Measurements from ENCODE around the gene OLR1. TPM values are rescaled to one million over a fixed set of nuclear protein-coding genes. Genes with fewer than 3 reads are reported as not detected.
"Not testable (repeated sequence)": the region's sequence is repeated elsewhere in the genome, so short reads cannot be mapped to it uniquely, and the experiment has no call there.

The OLR1 gene
- total and polyA plus RNA-seq, 7 donors: 0.03 to 0.66 (median 0.30) TPM; not detected in 3

DNA sequence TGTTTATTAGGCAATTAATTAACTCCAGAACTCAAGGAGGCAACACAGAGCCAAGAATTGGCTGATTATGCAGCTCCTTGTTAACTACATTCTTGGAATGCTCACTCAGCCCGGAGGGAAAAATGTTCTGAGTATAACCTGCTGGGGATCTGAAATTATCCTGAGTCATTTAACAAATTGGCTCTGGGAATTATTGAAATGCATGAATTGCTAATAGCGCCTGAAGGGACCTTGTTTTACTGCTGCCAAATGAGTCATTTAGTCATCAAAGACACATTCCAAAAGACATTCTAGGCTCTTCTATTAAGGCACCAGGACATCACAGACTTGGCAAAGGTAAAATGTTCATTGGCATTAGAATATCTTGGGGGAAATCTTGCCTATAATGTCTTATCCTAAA, 19.9 kb upstream of the OLR1 start:
- H3K27me3 ChIP-seq (ENCODE audit: insufficient read depth in 3 of 3, low read length in 2 of 3): no peaks in the 10 kb centered on the region
- H3K4me3 ChIP-seq: no peak overlapping the region
- DNase-seq (no peak), ATAC-seq (no peak)
- intact Hi-C loops (cut with DNase I): loop anchor here (1.0 to 10.0 kb wide), 3 partner anchors 38 to 157 kb away; partner anchors contain the start of gene CLEC9A (in 1 of the 2)
- no peaks in the 10 kb centered on the region for H3K4me1 ChIP-seq
- H3K9me3 ChIP-seq: no peaks in the 10 kb centered on the region
- TF ChIP-seq, protein P1, sequence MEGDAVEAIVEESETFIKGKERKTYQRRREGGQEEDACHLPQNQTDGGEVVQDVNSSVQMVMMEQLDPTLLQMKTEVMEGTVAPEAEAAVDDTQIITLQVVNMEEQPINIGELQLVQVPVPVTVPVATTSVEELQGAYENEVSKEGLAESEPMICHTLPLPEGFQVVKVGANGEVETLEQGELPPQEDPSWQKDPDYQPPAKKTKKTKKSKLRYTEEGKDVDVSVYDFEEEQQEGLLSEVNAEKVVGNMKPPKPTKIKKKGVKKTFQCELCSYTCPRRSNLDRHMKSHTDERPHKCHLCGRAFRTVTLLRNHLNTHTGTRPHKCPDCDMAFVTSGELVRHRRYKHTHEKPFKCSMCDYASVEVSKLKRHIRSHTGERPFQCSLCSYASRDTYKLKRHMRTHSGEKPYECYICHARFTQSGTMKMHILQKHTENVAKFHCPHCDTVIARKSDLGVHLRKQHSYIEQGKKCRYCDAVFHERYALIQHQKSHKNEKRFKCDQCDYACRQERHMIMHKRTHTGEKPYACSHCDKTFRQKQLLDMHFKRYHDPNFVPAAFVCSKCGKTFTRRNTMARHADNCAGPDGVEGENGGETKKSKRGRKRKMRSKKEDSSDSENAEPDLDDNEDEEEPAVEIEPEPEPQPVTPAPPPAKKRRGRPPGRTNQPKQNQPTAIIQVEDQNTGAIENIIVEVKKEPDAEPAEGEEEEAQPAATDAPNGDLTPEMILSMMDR (IDR thresholded peaks at IDR 0.05): no peak
- H3K27ac ChIP-seq: no peak overlapping the region
- no peaks in the 10 kb centered on the region for H3K36me3 ChIP-seq (ENCODE audit: insufficient read depth in 1 of 2, low read depth in 1 of 2)
- WGBS, 3 donors: 32 to 48% (median 36%) methylated on average over 2 of the region's 2 CpGs

DNA sequence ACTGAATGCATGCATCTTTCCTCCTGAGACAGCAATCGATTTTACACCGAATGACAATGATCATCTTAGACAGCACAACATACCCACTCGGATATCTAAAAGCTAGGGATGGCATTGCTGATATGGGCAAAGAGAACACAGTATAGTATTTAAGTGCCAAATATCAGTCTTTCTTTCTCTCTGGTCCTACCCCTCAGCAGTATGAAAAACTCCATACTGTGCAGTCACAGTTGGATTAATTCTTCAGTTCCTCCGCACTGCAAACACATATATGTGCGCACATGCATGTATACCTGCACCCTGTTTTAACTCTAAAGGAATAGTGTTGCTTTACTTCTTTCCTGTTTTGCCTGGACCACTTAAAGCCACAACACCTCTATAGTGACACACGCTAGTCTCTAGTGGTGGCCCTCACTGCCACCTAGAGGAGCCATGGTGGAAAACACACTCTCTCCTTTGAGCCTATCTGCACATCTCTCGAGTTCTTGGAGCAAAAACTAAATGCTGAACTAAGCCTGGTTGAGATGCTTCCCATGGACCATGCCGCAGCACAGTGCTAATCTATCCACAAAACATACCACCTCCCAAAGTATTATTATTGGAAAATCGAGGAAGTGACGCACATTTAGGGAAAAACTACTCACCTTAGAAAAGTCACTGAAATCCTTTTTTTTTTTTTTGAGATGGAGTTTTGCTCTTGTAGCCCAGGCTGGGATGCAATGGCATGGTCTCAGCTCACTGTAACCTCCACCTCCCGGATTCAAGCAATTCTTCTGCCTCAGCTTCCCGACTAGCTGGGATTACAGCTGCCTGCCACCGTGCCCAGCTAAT, 18.8 kb upstream of the OLR1 start:
- Histone ChIP-seq H3K27me3 (ENCODE audit: insufficient read depth in 3 of 3, low read length in 2 of 3) (no peaks in the 10 kb centered on the region), H3K4me3 (no peak overlapping the region), H3K4me1 (no peaks in the 10 kb centered on the region), H3K27ac (no peak overlapping the region), H3K36me3 (ENCODE audit: insufficient read depth in 1 of 2, low read depth in 1 of 2) (no peaks in the 10 kb centered on the region), H3K9me3 (no peaks in the 10 kb centered on the region)
- DNase-seq (peak; percentile 46 to 61), ATAC-seq (peak; percentile 88 to 99 (median 94))
- intact Hi-C loops (cut with DNase I): loop anchor here (1.0 to 10.0 kb wide), 3 partner anchors 36 to 156 kb away; partner anchors contain the start of gene CLEC9A (in 1 of the 2)
- TF ChIP-seq, protein P1 (IDR thresholded peaks at IDR 0.05): peak; percentile 75
- 47 to 53% (median 47%) methylated on average over 13 of the region's 13 CpGs for WGBS, 3 donors

DNA sequence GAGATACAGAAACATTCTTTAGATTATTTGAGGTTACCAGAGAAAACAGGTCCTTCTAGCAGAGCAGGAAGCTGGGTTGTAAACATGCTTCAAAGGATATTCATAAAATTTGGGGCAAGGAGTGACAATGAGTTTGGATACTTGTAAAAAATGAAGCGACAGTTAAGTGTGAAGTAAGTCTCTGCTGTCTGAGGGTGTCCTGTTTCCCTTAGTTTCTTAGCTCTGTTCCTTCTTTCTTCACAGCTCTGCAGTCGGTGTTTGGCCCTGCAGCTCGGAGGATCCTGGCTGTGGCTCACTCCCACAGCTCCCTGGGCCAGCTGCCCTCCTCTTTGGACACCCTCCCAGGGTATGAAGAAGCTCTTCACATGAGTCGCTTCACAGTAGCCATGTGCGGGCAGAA, 17.7 kb upstream of the OLR1 start:
- DNase-seq: peak; percentile 23 to 54
- intact Hi-C loops (cut with DNase I): loop anchor here (2.0 to 10.0 kb wide), 2 partner anchors 37 to 155 kb away; partner anchors contain the start of gene CLEC9A (in 1 of the 2)
- Histone ChIP-seq H3K4me1 (no peaks in the 10 kb centered on the region), H3K27ac (no peak overlapping the region), H3K4me3 (no peak overlapping the region), H3K9me3 (no peaks in the 10 kb centered on the region), H3K27me3 (ENCODE audit: insufficient read depth in 3 of 3, low read length in 2 of 3) (no peaks in the 10 kb centered on the region), H3K36me3 (ENCODE audit: insufficient read depth in 1 of 2, low read depth in 1 of 2) (no peaks in the 10 kb centered on the region)
- peak; percentile 47 to 69 (median 58) for ATAC-seq
- 29 to 51% (median 41%) methylated on average over 5 of the region's 5 CpGs for WGBS, 3 donors
- TF ChIP-seq, protein P1 (IDR thresholded peaks at IDR 0.05): no peak

DNA sequence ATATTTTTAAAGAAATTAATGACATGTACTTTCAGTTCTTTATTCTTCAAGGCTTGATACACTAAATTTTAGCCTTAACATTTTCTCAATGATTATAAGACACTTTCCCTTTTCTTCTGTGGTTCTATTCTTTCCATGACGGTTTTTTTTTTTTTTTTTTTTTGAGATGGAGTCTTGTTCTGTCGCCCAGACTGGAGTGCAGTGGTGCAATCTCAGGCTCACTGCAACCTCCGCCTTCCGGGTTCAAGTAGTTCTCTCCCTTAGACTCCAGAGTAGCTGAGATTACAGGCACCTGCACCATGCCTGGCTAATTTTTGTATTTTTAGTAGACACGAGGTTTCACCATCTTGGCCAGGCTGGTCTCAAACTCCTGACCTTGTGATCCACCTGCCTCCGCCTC, 15.0 kb upstream of the OLR1 start:
- H3K4me3 ChIP-seq; H3K36me3 ChIP-seq (ENCODE audit: insufficient read depth in 1 of 2, low read depth in 1 of 2); H3K27me3 ChIP-seq (ENCODE audit: insufficient read depth in 3 of 3, low read length in 2 of 3); intact Hi-C loops (cut with DNase I); ATAC-seq; H3K27ac ChIP-seq; DNase-seq; H3K4me1 ChIP-seq; H3K9me3 ChIP-seq: not testable (repeated sequence)
- 80 to 88% (median 82%) methylated on average over 6 of the region's 6 CpGs for WGBS, 3 donors

DNA sequence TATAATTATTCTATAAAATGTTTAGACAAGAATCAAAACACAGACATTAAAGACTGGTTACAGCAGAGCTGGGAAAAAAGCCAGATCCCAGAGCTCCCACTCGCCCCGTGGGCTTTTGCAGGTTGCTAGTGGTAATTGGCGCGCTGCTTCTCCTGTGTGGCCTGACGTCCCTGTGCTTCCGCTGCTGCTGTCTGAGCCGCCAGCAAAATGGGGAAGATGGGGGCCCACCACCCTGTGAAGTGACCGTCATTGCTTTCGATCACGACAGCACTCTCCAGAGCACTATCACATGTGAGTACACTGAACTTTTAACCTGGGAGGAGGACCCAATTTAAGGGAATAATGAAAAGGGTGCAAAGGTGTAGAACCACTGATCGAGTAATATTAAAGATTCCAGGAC, 14.4 kb upstream of the OLR1 start:
- no peaks in the 10 kb centered on the region for H3K9me3 ChIP-seq
- TF ChIP-seq, protein P1 (IDR thresholded peaks at IDR 0.05): no peak
- intact Hi-C loops (cut with DNase I): no loop called here
- no peaks in the 10 kb centered on the region for H3K27me3 ChIP-seq (ENCODE audit: insufficient read depth in 3 of 3, low read length in 2 of 3)
- H3K27ac ChIP-seq: no peak overlapping the region
- ATAC-seq (no peak), DNase-seq (peak; percentile 18 to 60)
- WGBS, 3 donors: 61 to 69% (median 65%) methylated on average over 11 of the region's 11 CpGs
- H3K36me3 ChIP-seq (ENCODE audit: insufficient read depth in 1 of 2, low read depth in 1 of 2): no peaks in the 10 kb centered on the region
- no peaks in the 10 kb centered on the region for H3K4me1 ChIP-seq
- H3K4me3 ChIP-seq: no peak overlapping the region
